PC-3 (cell line): Measurements from ENCODE around the gene TMEM63B.

Experiments
- EZH2 ChIP-seq: fragments of 300-600 bp; sonication (generic); IDR thresholded peaks from one replicate; pipeline ENCODE4 v1.6.1; 2017; ENCODE audit warnings: antibody characterized with exemption, mild to moderate bottlenecking, low read length; ENCODE audit not compliant: unreplicated experiment
- TF ChIP-seq, protein P1 (sequence below): fragments of 300-600 bp; sonication (generic); conservative IDR thresholded peaks from 2 replicates; pipeline ENCODE4 v1.5.1; 2017; ENCODE audit warnings: antibody characterized with exemption, low read depth, mild to moderate bottlenecking, low read length

DNA sequence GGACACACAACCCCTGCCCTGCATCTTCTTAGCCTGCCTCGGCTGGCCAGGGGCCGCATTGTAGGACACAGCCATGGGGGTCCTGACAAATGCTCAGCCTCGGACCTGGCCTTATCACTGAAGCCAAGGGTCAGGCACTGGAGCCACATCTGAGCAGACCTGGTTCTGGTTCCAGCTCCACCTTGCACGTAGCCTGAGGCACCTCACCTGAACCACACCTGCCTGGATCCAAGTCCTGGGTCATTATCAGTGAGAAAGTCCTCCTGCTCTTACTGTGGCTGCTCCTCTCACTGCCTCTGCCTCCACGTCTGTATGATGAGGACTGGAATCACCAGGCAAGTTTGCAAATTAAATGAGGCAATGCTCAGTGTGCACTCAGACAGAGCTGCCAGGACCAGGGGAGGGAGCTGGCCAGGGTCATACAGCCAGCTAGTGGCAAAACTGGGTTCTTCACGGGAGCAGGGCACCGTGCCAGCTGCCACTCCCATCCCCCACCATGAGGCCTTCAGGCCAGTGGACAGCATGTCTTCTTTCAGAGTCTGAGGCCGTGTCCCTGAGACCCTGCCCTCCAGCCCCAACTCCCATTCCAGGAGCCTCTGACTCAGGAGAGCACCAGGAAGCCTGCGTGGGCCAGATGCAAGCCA lies 40.3 kb upstream of the TMEM63B start:
- TF ChIP-seq, protein P1, sequence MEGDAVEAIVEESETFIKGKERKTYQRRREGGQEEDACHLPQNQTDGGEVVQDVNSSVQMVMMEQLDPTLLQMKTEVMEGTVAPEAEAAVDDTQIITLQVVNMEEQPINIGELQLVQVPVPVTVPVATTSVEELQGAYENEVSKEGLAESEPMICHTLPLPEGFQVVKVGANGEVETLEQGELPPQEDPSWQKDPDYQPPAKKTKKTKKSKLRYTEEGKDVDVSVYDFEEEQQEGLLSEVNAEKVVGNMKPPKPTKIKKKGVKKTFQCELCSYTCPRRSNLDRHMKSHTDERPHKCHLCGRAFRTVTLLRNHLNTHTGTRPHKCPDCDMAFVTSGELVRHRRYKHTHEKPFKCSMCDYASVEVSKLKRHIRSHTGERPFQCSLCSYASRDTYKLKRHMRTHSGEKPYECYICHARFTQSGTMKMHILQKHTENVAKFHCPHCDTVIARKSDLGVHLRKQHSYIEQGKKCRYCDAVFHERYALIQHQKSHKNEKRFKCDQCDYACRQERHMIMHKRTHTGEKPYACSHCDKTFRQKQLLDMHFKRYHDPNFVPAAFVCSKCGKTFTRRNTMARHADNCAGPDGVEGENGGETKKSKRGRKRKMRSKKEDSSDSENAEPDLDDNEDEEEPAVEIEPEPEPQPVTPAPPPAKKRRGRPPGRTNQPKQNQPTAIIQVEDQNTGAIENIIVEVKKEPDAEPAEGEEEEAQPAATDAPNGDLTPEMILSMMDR: no peak
- TF ChIP-seq EZH2: no peak
